Activated T-helper 1 cell treated with Interleukin-2 at 50 U/mL for 16 hours (primary cell): ENCODE data around the gene NACC2.

Source experiments
- DNase-seq: peaks from one replicate; pipeline ENCODE4 v3.0.0-alpha.2; 2020; ENCODE audit warnings: low read depth

NACC2 gene

DNA sequence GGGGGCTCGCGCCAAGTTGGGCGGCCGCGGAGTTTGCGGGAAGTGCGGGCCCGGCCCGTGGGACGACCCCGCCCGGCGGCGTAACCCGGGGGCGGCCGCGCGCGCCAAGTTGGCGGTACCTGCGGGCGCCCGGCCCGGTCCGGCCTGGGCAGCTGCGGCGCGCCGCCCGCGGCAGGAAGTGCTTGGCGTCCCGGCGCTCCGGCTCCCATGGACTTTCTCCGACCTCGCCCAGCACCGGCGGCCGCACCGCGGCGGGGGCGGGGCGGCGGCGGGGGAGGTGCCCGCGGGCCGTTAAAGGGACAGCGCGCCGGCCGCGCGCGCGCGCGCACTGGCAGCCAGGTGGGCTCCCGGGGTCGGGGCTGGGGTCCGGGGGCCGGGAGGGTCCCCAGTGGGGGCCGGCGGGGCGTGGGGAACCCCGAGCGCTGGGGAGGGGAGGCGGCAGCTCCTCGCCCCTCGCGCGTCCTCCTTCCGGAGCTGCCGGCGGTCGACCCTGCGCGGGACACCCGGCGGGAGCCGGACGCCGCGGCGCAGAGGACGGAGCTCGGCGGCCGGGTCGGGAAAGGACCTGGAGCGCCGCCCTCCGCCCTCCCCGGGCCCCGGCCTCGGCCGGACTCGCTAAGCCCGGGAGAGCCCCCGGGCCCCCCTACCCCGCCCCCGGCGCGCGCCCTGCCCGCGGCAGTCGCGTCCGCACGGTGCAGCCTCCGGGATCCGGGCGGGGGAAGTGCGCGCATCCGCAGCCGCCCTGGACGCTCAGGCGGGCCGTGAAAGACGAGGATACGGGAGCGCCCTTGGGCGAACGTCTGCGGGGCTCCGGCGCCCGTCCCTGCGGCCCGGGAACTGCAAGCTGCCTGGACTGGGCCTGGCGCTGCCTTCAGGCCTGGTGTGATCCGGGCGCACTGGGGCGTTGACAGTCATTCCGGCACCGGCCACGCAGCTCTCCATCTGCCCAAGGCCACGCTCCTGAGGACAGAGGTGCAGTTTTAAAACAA lies at the start of gene NACC2:
Gene NACC2, minus strand, starts transcription at position 220 of the 989 bp plus-strand sequence. CDS start 44,768 bp downstream, outside the sequence.
- DNase-seq = no peak

DNA sequence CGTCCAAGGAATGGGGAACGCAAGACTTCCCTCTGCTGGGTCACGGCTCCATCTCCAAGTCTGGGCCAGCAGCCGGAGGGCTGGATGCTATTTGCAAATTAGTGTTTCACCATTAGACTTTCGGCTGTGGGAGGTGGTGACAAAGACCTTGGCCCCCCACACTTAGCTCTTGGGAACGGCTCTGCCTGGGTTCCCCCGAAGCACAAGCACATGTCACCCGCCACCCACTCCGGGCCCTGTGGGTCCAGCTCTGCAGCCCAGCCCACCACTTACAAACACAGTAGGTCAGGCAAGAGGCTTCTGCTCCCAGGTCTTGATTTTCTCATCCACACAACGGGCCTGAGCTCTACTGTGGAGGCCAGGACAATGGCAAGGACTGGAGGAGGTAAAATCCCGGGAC lies 49.4 kb upstream of the NACC2 start:
- no peak for DNase-seq

DNA sequence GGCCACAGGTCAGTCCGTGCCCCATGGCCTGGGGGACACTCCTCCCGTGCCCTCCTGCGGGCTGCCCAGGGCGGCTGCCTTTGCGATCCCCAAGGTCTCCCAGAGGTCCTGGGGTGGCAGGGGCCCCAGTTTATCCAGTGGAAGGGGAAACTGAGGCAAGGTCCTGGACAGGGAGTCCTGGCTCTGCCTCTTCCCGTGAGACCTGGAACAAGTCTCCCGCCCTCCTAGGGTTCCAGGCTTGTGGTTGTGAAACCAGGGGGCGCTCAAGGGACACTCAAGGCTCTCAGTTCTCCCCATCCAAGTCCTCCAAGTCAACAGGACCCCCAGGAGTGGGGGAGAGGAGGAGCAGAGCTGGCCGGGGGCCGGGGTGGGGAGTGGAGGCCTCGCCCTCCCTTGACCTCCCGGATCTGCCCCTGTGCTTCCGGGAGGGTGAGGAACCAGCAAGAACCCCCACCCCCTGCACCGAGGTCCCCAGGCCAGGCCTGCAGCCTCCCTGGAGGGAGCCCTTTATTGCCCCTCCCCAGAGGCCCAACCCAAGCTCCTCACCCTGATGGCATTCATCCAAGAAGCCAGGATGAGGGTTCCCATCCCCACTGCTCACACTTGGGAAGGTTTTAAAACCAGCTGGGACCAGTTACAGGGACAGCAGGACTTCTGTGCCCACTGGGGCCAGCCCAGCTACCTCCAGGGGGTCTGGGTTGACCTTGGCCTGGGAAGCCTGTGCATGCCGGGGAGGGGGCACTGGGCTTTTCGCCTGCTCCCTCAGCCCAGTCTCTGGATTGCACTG lies 48.3 kb upstream of the NACC2 start:
- no peak for DNase-seq

- DNase-seq = no peak
Measured at GRCh38 chr9:136142859-136143214, 47.7 kb upstream of the NACC2 start.

GRCh38 chr9:136142414-136142796 lies 47.3 kb upstream of the NACC2 start:
- DNase-seq = no peak

DNA sequence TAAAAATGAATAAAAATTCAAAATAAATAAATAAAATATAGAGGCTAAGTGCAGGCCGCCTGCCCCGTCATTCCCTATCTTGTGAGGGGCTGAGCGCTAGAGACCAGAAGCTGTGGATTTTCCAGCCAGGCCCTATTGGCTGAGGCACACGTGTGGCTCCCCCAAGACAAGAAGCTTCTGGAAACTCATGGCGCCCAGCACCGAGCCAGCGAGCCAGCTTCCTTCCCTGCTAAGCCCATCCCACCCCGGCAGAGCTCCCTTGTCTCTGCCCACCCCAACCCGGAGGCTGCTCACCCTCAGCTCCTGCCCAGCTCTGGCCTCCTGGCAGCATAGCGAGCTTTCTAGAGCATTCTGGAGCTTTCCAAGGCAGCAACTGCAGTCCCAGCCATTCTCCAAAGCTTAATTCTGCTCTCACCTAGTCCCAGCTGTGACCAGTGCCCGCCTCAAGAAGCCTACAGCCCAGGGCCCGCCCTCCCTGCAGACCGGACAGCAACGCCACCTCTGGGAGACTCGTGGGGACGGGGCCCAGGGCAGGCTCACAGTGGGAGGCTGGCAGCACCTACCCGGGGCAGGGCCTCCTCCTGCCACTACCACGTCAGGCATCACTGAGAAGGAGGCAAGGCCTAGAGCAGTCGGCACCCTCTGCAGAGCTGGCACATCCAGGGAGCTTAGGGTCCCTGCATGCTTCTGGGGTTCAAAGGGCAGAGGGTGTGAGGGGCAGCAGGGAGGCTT lies 46.8 kb upstream of the NACC2 start:
- DNase-seq = no peak

- DNase-seq = no peak
Measured at GRCh38 chr9:136140966-136141365, 45.9 kb upstream of the NACC2 start.

GRCh38 chr9:136140046-136140445 lies 45.0 kb upstream of the NACC2 start:
- DNase-seq = no peak

- DNase-seq = no peak
Measured at GRCh38 chr9:136138566-136138965, 43.5 kb upstream of the NACC2 start.

DNA sequence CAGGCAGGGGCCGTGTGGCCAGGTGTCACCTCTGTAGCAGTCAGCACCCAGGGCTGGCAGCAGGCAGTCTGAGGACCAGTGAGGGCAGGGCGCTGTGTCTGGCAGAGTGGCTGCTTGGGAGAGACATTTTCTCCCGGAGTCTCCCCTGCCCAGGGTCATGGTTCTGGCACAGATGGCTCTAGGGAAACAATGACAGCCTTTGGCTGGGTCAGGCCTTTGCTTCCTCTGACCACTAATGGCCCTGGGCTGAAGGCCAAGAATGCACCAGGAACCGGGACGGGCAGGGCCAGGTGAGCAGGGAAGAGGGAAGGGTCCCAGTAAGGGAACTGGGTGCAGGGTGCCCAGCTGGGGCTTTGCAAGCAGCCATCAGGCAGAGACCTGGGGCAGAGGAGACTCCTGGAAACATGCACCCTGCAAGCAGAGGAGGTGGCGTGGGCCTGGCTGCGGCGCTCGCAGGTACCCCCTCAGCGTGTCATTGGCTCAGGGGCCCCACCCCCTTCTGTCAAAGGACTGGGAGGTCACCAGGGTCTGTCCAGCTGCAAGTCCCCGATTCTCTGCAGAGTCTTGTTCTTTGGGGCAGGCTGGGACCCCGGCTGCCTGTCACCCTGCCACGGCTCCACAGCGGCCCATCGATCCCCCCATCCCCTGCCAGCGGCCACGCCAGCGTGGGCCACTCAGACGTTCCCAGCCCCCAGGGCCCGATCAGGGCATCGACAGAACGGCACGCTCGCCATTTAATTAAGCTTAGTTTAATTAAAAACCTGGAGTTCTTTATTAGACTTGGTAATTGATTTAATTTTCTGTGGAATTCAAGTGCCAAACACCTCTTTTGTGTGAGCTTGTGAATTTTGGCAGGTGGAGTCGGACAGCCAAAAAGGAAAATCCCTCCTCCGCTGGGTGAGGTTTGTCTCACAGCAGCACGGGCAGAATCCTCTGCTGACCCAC lies 42.5 kb upstream of the NACC2 start:
- DNase-seq = no peak

- DNase-seq = no peak
Measured at GRCh38 chr9:136136127-136136925, 41.2 kb upstream of the NACC2 start.

- DNase-seq = no peak
Measured at GRCh38 chr9:136135326-136136126, 40.4 kb upstream of the NACC2 start.

DNA sequence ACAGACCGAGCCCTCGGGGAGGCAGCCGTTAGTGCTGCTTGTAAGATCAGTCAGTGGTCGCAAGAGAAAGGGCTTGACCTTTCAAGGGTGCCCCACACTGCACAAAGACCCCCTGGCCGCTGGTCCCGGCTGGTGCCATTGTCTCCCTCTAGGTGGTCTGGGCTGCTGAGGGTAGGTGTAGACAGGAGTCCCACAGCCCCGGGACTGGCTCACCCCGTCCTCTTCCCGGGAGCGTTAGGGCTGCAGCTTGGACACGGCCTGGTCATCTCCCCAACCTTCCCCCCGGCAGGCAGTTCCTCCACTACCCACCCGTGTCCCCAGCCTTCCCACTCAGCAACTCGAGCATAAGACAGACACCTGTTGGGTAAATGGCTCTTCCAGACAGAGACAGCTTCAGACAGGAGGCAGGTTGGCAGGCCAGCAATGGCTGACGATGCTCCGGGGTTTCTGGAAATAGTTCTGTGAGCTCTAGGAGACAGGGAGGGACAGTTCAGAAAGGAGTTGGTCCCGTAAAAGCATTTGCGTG lies 38.9 kb upstream of the NACC2 start:
- DNase-seq = no peak

DNA sequence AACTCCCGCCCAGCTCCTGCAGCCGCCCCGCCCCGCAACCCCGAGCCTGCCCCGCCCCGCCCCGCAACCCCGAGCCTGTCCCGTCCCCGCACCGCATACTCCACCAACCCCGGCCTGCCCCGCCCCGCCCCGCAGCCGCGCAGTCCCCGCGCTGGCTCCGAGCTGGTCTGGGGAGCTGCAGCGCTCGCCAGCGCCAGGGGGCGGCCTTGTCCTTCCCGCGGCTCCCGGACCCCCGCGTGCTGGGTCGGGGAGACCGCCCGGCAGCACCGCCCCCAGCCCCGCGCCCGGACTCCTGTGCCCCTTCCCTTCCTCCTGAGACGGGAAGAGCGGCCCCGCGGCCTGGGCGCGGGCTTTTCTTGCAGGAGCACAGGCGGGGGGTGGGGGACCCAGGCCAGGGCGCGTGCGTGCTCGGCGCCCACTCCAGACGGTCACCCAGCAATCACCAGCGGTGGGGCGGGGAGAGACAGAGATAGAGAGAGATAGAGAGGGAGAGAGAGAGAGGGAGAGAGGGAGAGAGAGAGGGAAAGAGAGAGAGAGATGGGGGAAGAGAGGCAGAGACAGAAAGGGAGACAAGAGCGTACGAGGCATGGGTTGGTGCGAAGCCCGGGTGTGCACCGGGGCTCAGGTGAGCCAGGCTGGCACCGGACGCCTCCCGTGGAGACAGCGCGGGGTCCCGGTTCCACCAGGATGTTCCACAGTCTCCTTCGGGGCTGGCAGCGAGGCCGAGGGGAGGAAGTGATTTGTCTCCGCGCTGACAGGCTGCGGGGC lies 38.3 kb upstream of the NACC2 start:
- no peak for DNase-seq

- no peak for DNase-seq
Measured at GRCh38 chr9:136132512-136133050, 37.5 kb upstream of the NACC2 start.

DNA sequence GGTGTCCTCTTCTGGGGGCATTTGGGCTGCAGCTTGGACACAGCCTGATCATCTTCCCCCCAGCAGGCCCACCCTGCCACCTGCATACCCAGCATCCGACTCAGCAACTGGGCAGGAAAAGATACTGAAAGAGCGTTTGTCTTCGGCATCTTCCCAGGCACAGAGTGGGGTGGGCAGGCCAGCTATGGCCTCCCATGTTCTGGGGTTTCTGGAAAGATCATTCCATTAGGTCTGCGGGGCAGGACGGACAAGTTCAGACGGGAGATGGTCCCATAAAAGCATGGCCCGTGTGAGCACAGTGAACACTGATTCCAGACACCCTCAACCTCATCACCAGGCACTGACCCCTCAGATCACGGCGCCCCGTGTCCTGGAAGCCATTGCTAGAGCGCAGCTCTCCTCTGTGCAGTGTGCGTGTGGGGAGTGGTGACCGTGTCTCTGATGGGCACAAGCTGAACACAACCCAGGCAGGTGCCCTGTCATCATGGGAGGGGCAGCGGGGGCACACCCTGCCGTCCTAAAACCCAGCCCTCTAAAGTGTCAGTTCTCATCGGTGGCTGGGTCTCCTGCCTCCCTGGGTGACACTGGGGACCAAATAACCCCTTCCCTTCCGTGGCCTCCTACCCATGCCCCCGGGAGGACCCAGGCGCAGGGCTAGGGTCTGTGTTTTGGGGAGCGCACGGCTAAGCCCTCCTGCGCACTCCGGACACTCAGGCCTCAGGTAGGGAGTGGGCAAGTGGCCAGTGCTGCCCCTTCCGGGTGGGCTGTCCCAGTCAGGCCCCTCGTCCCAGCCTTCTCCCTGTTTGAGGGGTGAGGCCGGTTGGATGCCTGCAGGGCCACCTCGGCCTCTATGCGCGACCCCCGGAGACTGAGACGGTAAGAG lies 36.8 kb upstream of the NACC2 start:
- DNase-seq = no peak

DNA sequence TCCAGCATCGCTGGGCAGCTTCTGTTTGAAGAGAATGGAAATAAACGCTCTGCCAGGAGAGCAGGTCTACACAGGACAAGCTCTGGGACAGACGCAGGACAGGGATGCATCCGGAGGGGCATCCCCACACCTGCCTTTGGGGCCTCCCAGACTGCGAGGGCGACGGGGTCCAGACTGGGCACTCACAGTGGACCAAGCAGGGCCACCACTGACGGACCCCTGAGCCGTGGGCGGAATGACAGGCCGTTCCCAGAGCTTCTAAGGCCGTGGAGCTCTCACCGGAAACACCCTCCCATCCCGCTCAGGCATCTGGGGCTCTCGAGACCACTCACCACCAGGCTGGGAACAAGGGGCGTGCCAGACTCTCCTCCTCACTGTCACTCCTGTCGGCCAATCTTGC lies 34.1 kb upstream of the NACC2 start:
- no peak for DNase-seq
